ENCODE data around the gene DDX56.

DDX56 gene

DNA sequence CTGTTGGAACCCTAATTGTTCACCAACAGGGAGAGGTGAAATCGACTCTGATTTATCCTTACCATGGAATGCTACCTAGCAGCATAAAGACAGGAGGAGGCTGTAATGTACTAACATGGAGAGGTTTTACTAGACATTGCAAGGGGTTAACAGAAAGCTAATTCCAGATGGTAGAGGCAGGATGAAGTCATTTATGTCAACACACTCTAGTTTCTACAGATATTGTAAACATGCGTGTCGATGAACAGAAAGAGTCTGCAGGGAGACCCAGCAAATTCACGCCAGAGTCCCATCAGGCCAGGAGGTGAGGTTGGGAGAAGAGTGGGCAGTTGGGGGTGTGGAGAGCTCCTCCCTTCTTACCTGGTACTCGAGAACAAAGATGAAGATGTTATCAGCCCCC is 39.6 kb downstream of the DDX56 start:
- DNase-seq, result no peak

- no peak for DNase-seq
Measured at GRCh38 chr7:44533301-44534055, 40.2 kb downstream of the DDX56 start.

- DNase-seq, result no peak
Measured at GRCh38 chr7:44531421-44532380, 42.0 kb downstream of the DDX56 start.

- DNase-seq, result no peak
Measured at GRCh38 chr7:44530990-44531389, 42.7 kb downstream of the DDX56 start.

- DNase-seq, result no peak
Measured at GRCh38 chr7:44524811-44525388, 48.8 kb downstream of the DDX56 start.

- no peak for DNase-seq
Measured at GRCh38 chr7:44522315-44522714, 51.4 kb downstream of the DDX56 start.

DNA sequence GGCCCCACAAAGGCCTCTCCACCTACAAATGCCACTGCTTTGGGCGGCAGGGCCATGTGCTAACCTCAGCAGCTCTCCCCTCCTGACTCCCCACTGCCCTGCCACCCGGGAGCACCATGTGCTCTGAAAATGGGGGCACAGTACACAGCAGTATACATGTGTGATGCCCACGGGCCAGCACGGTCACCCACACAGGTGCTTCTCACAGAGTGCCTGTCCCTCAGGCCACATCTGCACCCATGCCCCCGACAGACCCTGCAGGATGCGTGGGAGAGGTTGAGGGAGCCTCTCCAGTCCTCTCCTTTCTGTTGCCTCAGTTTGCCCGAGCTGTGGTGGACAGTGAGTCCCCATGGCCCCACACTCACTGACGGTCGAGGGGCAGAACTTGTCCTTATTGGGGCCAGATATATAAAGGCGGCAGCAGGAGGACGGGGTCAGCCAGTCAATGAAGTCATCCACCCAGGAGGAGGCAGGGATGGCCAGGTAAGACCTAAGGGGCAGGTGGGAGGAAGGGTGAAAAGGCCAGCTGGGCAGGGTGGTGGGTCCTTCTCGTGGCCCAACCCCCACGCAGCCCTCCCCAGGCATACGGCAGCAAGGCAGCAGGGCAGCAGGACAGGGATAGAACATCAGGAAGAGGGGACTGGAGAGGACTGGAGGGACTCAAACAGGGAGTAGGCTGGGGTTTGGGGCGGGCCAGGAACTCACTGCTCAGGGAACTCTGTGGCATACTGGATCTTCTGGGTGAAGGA is 52.2 kb downstream of the DDX56 start:
- DNase-seq, result no peak

DNA sequence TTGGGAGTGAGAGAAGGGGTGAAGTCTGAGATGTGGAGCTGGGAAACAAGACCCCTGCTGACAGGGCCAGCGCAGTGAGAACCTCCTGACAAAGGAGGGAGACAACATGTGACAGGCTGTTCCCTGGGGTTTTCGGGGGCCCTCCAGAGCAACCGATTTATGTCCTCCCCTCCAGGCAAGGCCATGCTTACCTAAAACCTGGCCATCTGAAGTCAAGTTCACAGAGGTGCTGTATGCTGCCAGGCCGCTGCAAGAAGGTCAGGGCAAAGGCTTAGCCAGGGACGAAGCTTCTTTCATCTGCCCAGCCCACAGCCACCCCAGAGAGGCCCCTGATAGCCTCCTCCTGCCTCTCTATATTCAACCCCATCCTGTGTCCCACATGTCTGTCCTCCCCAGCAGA is 53.1 kb downstream of the DDX56 start:
- DNase-seq, result no peak

- DNase-seq, result no peak
Measured at GRCh38 chr7:44519546-44519945, 54.2 kb downstream of the DDX56 start.

GRCh38 chr7:44518761-44519160 is 54.9 kb downstream of the DDX56 start:
- no peak for DNase-seq

DNA sequence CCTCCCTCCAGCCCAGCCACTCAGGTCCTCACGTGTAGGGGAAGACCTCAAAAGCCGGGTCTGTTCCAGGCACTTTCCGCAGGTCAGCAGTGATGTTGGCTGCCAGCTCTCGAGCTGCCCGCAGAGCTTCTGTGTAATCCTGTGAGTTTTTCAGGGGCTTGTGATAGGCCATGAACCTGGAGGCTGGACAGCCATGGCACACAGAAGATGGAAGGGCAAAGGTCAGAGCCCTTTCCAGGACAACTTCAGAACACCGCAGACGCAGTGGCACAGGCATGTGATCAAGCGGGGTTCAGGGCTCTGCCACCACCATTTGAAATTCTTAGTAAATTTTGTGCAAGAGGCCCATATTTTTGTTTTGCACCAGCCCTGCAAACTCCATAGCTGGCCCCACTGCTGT is 56.5 kb downstream of the DDX56 start:
- DNase-seq, result no peak
